LoVo (cell line): ENCODE measurements around the gene GOLGB1.
"Not testable (repeated sequence)": the region's sequence is repeated elsewhere in the genome, so short reads cannot be mapped to it uniquely, and the experiment has no call there.

Experiments
- DNase-seq: peaks from one replicate; pipeline ENCODE4 v3.0.0-alpha.2; 2016; ENCODE audit warnings: low spot score

Gene GOLGB1

DNA sequence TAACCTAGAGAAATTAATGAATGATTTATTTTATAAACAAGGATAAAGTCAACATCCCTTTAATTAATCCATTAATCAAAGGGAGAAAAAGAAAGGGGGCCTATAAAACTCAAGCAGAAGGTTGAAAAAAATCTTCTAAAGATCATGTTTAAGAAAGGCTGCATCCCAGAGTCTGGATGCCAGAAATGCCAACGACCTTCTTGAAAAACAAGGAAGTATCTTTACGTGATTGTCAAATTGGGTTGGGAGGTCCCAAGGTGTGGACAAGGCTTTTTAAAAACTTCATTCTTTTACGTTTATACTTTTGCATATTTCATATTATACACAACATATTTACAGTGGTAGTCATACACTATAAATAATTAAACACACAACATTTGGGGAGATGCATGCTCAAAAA is 1.6 kb downstream of the GOLGB1 start:
- DNase-seq, result no peak

DNA sequence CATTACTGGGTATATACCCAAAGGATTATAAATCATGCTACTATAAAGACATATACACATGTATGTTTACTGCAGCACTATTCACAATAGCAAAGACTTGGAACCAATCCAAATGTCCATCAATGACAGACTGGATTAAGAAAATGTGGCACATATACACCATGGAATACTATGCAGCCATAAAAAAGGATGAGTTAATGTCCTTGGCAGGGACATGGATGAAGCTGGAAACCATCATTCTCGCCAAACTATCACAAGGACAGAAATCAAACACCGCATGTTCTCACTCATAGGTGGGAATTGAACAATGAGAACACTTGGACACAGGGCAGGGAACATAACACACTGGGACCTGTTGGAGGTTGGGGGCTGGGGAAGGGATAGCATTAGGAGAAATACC is 6.4 kb downstream of the GOLGB1 start:
- DNase-seq, result not testable (repeated sequence)

DNA sequence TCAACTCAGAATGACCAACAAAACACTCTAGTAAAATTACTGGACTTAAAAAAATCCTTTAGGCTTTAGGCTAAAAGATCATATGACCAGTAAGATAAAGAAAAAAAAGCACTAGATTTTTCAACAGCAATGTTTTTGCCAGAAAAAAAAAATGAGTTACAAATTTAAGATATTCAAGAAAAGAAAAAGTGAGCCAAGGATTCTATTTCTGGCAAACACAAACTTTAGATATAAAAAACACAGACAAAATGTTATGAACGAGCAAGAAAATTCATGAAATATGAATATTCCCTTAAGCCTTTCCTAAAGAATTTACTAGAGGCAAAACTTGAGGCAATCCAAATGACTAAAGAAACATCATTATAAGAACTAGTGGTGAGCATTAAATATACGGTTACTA is 8.6 kb downstream of the GOLGB1 start:
- no peak for DNase-seq

DNA sequence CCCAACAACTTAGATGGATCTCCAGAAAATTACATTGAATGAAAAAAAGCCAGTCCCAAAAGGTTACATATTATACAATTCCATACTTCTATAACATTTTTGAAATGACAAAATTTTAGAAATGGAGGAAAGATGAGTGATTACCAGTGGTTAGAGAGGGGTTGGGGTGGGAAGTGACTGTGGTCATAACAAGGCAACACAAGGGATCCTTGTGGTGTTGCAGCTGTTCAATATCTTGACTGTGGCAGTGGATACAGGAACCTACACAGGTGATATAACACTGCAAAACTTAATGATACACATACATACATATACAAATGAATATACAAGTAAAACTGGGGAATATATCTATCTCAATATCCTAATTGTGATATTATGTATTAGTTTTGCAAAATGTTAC is 9.6 kb downstream of the GOLGB1 start:
- DNase-seq, result no peak

DNA sequence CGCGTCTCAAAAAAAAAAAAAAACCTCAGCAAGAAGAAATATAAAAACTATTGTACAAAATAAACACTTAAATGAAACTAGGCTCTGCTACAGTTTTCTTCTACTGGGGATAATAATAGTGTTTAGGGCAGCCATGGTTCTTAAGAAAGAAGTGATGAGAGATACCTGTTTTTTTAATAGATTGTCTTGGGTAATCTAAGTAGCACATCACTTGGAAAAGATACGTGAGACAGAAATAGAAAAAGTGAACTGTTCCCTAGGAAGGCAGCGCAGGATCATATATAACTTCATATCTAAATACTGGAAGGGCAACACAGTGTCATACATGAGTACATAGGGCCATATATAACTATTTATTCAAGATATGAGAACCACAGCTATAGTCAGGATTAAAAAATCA is 11.9 kb downstream of the GOLGB1 start:
- no peak for DNase-seq

DNA sequence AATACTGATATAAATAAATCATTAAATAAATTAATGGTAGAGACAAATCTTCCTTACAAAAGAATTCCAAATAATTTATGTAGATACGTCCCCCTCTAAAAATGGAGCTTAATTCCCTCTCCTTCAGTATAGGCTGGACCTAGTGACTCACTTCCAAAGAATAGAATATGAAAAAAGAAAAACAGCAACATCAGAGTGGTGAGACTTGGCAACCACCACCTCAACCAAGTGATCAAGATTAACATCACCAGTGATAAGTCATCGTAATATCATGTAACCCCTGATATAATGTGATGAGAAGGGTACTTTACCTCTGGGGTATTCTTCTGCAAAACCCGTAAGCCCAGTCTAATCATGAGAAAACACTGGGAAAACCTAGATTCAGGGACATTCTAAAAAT is 13.4 kb downstream of the GOLGB1 start:
- no peak for DNase-seq

DNA sequence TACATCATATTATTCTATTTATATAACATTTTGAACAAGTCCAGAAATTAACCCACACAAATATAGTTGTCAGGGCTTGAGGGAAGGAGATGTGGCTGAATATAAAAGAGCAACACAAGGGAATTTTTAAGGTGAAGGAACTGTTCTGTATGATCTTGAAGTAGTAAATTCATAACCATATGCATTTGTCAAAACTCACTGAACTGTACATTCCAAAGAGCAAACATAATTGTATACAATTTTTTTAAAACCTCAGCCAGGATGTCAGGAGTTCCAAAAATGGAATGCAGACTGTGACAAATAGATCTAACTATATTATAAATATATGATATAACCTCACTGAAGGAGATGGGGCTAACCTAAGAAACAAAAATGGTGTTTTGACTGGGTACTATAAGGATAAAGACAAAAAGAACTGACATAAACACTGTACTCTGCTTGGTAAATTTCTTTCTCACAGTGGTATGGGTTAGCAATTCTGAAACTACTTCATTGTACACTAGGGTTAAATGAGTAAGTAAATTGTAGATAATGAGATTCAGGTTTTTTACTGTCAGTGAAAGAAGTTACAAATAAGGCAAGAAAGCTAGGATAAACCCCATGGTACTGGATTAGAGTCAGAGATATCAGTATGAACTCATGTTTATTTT is 14.4 kb downstream of the GOLGB1 start:
- DNase-seq, result no peak

DNA sequence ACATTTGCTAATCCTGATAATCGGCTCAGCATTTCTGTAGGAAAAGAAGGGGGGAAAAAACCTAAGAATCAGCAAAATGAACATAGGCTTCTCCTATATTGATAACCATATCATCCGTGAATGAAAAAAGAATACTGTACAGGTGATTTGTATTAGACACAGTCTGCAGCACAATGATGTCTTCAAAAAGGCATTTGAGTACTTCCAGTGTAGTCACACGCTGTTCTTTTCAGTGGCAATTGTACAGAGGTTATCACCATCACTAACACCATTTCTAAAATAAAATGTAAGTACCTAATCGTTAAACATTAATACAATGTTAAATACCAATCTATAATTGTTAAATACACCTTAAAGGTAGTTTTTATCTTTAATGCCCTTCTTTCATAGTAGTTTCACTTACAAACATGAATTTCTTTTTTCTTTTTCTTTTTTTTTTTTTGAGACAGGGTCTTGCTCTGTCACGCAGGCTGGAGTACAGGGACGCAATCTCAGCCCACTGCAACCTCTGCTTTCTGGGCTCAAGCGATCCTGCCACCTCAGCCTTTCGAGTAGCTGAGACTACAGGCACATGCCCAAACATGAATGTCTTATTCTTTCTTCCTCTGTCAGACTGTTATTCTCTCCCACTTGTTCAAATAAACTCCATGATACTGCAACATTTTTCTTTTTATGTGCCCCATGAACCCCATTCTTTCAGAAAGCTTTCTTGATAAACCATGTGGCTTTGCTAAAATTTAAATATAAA is 18.4 kb downstream of the GOLGB1 start:
- no peak for DNase-seq

DNA sequence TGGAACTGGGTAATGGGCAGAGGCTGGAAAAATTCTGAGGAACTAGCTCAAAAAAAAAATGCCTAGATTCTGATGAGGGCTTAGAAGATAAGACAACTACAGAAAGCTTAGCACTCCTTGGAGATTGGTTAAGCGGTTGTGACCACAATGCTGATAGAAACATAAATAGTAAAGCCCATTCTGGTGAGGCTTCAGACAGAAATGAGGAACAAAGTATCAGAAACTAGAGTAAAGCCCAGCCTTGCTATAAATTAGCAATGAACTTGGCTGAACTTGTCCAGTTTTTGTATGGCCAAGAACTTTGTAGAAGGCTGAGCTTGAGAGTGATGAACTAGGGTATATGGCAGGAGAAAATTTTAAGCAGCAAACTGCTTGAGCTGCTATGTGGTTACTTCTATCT is 25.4 kb downstream of the GOLGB1 start:
- DNase-seq, result no peak

DNA sequence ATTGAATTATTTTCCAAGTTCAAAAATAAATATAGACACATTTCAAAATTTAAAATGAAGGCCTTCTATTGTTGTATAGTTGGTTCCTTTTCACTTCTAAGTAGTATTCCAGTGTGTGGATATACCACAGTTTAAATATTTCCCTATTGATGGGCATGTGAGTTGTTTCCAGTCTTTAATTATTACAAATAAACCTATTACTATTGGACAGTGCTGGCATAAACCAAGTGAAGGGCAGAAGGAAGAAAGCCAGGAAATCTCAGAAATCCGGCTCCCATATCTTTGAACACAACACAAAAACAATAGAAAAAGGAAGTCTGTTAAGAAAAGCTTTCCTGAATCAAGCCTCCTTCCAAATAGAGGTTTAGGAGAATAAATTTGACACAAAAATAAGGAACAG is 26.1 kb downstream of the GOLGB1 start:
- DNase-seq, result no peak

DNA sequence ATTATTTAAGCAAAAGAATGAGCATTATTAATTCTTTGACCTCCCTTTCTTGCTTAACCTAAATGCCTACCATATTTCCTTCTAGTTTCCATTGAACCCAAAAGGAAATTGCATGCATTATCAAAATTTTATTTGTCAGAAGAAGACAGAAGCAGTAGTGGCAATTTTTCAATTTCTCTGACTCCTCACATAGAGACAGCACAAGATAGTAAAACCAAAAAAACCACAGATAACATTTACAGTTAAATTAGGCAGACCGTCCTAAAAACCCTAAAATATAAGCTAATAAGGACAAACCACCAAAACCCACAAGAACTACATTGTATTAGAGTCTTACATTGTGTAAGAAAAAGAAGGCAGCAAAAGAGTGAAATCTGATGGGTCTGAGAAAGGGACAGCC is 27.1 kb downstream of the GOLGB1 start:
- no peak for DNase-seq

DNA sequence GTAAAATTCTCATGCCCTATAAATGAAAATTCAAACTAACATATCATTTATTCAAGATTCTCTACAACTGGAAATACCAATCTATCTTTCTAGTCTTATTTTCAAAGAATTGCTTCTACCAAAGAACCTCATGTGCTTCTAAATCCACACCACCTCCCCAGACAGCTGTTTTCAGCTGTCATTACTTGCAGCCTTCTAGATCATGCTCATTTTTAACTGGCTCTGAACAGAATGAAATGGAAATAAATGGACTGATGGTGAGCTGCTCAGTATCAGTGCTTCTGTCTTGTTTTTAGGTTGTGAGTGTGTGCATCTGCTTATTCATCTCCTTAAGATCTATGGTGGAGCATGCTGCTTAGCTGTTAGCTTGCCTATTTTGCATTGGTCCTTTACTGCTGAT is 29.4 kb downstream of the GOLGB1 start:
- no peak for DNase-seq

DNA sequence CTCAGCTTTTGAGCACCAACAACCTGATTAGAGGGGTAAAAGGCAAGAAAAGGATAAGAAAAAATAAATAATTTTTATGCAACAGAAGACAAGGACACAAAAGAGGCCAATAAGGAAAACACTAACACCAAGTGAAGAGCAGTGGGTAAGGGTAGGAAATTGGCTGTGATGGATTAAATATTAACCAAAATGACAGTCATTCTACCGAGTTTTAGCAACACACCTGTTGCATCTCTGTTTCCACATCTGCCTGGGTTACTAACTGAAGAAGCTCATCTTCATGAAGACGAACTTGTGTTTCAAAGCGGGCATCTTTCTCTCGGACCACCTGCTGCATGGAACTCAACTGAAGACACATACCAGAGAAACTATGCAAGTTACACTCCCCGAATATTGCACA is 30.1 kb downstream of the GOLGB1 start:
- no peak for DNase-seq

DNA sequence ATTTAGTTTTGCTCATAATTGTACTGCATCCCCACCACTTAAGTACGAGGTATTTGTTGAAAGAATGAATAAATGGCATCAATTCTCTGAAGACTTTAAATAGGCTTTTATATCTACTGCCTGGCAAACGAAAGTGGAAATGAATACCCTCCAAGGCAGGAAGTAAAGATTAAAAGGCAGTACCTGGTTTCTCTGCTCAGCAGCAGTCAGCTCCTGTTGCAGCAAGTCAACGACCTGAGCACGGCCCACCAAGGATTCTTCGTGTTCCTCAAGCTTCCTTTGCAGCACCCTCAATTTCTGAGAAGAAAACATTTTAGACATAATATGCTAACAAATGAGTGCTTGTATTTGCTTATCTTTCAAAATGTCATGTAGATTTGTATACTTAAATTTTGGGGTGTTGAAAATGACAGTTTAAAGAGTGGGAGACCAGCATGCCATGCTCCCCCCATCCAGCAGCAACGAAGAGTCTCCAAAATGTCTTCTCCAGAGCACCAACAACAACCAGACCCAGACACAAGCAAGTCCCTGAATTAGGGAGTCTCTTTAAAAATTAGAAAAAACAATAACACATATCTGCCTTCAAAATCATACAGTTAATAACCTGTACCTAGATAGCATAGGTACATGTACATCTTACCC is 31.2 kb downstream of the GOLGB1 start:
- DNase-seq, result no peak

DNA sequence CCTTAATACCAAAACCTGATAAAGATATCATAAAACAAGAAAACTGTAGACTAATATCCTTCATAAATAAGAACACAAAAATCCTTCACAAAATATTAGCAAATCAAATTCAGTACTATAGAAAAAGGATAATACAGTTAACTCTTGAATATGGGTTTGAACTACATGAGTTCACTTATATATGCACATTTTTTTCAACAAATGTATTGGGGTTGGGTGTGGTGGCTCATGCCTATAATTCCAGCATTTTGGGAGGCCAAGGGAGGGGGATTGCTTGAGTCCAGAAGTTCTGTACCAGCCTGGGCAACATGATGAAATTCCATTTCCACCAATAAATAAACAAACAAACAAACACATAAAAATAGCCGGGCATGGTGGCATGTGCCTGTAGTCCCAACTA is 39.2 kb downstream of the GOLGB1 start:
- DNase-seq, result no peak

DNA sequence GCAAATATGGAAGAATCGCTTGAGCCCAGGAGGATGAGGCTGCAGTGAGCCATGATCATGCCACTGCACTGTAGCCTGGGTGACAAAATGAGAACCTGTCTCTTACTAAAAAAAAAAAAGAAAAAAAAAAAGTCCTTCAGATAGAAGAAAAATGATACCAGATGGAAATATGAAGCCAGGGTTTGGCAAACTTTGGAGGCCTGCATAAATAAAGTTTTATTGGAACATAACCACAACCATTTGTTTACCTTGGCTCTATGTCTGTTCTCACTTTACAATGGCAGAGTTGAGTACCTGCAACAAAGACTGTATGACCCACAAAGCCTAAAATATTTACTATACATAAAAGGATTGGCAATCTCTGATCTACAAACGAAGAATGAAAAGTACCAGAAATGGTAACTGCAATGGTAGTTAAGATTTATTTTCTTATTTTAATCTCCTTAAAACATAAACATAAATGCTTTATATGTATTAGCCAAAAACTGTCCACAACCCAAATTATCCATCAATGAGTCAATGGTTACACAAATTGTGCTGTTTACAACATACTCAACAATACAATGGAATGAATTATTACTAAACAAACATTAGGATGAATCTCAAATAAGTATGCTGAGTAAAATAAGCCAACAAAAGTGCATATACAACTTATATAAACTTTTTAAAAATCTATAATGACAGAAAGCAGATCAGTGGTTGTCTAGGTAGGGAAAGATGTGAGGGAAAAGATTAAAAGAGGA is 41.8 kb downstream of the GOLGB1 start:
- DNase-seq, result no peak

DNA sequence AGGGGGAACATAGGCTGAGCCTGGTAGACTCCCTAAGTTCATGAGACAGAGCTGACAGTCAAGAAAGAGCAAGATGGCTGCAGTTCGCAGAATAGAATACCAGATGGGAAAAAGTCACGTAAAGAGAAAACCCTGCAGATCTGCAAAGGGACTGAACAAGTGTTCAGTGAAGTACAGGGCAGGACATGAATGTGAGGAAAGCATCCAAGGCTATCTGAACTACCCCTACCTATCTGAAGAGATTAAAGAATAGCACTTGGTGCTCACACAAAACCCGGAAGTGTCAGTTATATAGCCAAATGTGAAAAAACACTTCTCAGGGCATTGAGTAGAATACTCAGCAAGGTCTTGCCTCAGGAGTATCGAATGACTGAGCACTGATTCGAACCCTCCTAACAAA is 44.0 kb downstream of the GOLGB1 start:
- no peak for DNase-seq

DNA sequence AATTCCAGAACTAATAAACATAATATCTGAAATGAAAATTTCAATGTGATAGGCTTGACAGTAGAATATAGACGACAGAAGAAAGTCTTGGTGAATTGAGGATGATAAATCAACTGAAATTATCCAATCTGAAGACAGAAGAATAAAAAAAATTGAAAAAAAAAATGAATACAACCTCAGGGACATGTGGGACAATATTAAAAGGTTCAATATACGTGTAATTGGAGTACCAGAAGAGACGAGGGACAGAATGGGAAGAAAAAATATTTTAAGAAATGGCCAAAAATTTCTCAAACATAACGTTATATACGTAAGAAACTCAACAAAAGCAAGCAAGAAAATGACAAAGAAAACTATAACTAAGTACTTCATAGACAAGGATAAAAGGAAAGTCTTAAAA is 45.6 kb downstream of the GOLGB1 start:
- no peak for DNase-seq

DNA sequence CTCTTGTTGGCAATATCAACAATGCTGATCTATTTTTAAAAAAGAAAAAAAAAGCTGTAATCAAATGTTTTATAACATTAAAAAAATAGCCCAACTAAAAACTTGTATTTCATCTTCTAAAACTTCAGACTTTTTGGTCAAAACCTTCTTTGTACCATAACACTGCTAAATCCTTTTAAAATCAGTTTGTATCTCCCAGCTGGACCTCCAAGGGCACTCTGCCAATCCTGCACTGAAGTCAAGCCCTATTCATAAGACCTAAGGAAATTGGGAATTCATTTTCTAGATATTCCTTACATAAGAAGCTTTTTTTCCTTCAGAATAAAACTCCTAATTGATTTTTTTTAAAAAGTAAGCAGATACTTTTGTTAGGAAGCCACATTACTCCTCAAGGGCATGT is 50.6 kb downstream of the GOLGB1 start:
- no peak for DNase-seq

DNA sequence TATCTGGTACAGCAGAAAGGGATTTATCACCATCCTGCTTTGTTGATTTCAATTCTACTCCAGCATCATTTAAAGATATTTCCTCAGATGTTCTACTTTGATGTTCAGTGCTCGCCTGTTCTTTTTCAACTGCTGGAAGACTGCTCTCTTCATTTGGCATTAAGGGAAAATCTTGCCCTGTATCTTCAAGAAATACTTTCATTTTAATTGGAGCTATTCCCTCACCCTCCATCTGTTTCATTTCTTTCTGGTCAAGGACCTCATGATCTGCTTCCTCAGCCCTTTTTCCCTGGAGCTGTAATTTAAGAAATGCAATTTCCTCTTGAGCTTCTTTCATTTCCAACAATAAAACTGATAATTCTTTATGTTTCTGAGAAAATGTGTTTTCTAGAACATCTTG is 51.1 kb downstream of the GOLGB1 start:
- no peak for DNase-seq

DNA sequence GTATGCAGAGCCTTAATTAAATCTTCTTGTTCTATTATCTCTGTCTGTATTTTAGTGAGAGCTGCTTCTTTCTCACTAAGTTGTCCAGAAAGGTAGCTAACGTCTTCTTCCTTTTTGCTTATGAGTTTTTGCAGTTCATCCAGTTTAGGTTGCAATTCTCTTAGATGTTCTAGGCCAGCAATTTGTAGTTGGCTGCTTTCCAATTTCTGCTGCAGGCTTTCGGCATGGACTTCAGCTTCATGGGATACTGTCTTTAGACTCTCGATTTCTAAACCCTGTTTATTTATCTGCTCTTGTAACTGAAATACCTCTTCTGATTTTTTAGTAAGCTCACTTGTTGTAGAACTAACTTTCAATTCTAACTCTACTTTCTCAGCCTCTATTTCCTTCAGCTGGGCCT is 53.4 kb downstream of the GOLGB1 start:
- DNase-seq, result no peak

DNA sequence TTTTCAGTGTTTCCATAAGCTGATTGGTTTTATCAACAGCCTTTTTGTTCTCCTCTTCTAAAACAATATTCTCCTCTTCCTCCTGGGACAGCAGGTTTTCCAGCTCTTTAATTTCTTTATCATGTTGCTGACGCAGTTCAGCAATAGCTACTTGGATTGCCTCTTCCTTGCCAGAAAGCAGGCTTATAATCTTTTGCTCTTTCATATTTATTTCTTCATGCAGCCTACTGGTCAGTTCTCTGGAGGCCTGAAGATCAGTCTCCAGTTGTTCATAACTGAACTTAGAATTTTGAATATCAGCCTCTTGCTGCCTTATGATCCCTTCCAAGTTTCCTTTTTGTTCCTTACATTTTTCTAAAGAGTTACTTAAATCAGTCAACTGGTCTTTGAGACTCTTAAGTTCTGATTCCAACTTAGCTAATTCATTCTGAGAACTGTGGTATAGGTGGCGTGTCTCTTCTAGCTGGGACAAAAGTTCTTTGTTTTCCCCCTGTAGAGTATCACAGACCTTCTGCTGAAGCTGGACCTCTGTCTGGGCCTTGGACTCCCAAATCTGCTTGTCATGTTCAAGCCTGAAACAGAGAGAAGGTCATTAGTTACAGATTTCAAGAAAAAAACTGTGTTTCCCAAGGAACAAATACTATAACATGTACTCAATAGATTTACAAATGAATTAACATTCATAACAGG is 57.4 kb downstream of the GOLGB1 start:
- no peak for DNase-seq
